ENCODE data around the gene SCYL3.

DNA sequence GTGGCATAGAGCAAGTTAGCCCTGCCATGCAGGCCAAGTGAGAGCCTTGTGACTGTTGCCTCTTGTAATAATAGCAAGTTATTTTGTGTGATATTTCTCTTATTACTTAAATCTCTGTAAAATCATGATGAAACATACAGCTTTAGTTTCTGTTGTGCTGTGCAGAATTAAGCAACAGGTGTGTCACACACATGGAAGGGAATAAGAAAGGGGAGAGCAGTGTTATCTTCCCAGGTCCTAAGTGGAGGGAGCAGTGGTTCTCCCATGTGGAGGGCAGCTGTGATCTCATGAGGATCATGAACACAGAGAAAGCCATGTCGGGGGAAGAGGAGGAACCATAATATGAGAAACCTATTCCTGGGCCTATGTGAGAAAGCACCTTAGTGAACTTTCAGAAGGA, 25.2 kb upstream of the SCYL3 start:
- TF ChIP-seq, protein P1, sequence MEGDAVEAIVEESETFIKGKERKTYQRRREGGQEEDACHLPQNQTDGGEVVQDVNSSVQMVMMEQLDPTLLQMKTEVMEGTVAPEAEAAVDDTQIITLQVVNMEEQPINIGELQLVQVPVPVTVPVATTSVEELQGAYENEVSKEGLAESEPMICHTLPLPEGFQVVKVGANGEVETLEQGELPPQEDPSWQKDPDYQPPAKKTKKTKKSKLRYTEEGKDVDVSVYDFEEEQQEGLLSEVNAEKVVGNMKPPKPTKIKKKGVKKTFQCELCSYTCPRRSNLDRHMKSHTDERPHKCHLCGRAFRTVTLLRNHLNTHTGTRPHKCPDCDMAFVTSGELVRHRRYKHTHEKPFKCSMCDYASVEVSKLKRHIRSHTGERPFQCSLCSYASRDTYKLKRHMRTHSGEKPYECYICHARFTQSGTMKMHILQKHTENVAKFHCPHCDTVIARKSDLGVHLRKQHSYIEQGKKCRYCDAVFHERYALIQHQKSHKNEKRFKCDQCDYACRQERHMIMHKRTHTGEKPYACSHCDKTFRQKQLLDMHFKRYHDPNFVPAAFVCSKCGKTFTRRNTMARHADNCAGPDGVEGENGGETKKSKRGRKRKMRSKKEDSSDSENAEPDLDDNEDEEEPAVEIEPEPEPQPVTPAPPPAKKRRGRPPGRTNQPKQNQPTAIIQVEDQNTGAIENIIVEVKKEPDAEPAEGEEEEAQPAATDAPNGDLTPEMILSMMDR (IDR thresholded peaks at IDR 0.05; ENCODE audit: insufficient read depth, low read length, poor library complexity, severe bottlenecking) = no peak
- no peak for TF ChIP-seq EZH2phosphoT487 (conservative IDR thresholded peaks at IDR 0.05; ENCODE audit: low read length)
